ENCODE data around the gene IGSF10.

GRCh38 chr3:151421938-151422337 lies 38.9 kb downstream of the IGSF10 start:
- TF ChIP-seq CTCF (conservative IDR thresholded peaks at IDR 0.05) (no peak), EZH2 (IDR thresholded peaks at IDR 0.05; ENCODE audit: low read depth) (no peak)
